Cerebellar cortex (tissue), 1 donor: Measurements from ENCODE around the gene NT5DC4.

Experiments
- DNase-seq: peaks from one replicate; pipeline ENCODE4 v3.0.0-alpha.2; 2015; ENCODE audit warnings: low spot score

Gene NT5DC4

DNA sequence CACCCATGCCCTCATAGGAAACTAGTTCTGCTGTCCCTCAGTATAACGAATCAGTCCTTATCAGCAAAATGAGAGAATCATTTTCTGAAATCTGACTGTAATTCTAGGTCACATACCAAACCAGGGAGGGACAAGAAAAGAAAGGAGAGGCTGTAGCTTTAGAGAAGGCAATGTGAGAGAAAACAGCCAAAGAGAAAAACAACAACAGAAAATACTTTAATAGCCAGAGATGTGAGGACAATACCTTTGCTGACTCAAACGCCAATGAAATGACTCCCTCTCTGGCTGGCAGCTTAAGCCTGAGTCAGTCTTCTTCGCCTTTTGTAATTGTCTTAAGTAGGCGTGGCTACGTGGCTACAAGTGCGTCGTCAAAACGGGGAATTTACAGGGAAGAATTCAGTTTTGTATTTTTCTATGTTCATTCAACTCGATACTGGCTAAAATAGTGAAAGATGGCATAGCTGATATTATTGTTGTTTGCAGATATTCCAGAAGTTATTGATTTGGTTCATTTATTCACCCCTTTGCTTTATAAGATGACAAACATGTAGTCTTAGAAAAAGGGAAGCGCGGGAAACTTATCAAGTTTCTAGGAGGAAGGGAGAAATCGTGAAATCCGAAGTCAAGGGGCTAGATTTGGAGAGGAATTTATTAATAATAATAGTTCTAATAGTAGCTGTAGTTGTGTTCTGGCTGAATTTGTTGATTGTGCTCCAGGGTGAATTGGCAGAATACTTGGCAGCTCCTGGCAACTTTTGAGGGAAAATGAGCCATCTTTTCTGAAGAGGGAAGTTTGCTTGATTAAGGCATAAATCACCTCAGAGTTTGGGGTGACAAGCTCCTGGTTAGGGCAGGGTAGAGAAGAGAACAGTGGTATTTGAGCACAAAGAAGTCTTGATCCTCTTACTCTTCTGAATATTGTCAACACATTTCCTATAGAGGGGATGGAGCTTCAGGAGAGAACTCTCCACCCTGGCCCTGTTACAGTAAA, 63.7 kb downstream of the NT5DC4 start, which contains the start of gene IL1A:
Gene IL1A, minus strand, starts transcription at position 295 of the 991 bp plus-strand sequence. CDS start 723 bp downstream, outside the sequence.
- DNase-seq: no peak

DNA sequence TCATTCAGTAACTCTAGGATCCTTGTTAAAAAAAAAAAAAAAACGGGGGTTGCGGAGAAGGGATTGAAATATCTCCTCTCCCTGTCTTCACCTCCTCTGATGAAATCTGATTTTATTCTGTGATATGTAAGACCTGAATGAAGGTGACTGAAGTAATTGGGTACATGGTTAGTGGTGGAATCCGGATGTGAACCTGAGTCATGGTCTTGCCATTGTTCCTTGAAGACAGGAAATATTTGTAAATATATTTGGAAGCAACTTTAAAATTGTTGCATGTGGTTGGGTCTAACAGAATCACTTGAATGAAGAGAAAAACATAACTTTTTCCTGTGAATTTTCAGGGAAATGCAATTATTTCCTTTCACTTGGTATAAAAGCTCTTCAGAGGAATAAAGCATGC, 66.5 kb downstream of the NT5DC4 start:
- DNase-seq: no peak

DNA sequence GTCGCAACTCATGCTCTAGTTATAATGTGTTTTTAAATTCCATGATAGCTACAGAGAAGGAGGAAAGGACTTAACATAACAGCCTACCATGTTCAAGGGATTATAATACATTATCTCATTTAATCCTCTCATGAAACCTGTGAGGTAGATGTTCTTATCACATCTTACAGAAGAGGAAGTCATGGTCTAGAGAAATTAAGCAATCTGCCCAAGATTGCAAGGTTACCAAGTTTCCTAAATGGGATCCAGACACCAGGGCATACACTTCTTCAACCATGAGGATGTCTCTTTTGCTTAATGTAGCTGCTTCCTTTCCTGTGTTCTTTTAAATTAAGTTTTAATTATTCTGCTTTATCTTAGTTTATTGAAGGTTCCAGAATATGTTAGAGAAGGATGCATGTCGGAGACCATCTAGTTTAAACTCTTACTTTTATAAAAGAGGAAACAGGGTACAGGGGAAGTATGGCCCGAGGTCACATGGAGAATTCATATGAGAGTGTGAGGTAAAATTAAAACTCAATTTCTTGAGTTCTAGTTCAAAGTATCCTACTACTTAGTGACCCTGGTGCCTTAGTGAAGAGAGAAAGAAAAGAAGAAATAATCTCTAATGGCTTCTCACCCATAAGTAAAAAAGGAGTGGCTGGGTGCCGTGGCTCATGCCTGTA, 67.0 kb downstream of the NT5DC4 start:
- no peak for DNase-seq

DNA sequence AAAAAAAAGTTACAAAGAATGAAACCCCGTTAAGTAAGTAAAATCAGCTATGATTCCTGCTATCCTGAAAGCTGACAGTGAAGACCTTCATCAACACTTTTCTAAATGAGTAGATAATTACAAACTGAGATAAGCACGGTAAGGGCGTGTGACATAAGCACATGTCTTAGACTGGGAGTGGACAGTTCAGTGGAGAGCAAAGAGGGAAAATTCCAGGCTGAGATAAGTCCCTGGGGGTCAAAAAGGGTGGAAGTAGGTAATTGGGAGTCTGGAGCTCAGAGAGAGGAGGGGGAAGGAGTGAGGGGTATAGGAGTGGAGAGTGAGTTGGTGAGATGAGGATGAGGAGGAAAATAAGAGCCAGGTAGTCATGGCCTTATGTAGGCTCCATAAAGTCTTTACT, 67.8 kb downstream of the NT5DC4 start:
- no peak for DNase-seq
